ENCODE measurements around the gene CHST11.

DNA sequence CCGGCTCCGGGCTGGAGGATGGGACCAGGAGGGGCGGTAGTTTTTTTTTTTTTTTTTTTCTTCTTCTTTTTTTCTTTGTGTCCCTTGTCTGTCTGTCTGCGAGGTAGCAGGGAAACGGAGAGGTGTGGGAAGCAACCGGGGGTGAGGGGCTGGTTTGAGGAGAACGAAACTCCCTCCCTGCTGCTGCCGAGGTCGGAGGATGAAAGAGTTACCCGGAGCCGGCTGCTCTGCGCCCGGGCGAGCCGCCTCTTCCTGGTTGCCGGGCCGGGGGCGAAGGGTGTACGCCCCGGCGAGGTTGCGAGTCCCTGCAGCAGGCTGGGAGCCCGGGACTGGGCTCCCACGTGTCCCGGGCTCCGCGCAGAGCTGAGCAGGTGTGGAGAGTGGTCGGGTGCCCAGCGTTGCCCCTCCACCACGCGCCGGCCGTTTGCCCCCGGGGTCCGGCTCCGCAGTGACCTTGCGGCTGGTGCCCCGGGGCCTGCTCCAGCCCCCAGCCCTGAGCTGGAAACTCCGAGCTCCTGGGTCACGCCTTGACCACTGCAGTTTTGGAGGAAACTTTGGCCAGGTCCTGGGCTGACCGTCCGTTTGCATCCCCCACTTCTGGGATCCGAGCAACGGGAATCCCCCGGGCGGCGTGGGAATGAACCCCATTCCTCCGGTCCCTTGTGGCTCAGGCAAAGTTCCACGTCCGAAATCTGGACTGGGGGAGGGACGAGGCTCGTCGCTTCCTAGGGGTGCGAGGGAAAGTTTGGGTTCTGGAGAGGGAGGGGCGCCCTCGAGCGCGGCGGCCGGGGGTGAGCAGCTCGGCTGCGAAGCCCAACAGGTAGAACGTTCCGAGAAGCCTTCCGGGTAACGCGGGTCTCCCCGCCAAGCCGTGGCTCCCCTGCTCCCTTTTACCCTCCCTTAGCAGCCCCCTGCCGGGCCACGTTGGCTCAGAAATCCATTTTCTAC lies 1.3 kb downstream of the CHST11 start:
- TF ChIP-seq POLR2A (IDR thresholded peaks at IDR 0.05) = no peak
- TF ChIP-seq, protein P1, sequence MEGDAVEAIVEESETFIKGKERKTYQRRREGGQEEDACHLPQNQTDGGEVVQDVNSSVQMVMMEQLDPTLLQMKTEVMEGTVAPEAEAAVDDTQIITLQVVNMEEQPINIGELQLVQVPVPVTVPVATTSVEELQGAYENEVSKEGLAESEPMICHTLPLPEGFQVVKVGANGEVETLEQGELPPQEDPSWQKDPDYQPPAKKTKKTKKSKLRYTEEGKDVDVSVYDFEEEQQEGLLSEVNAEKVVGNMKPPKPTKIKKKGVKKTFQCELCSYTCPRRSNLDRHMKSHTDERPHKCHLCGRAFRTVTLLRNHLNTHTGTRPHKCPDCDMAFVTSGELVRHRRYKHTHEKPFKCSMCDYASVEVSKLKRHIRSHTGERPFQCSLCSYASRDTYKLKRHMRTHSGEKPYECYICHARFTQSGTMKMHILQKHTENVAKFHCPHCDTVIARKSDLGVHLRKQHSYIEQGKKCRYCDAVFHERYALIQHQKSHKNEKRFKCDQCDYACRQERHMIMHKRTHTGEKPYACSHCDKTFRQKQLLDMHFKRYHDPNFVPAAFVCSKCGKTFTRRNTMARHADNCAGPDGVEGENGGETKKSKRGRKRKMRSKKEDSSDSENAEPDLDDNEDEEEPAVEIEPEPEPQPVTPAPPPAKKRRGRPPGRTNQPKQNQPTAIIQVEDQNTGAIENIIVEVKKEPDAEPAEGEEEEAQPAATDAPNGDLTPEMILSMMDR (IDR thresholded peaks at IDR 0.05) = no peak
